Liver (tissue), 9 donors: Measurements from ENCODE around the gene METRN. TPM values are rescaled to one million over a fixed set of nuclear protein-coding genes. Genes with fewer than 3 reads are reported as not detected.

ENCODE experiments used
- DNase-seq: peaks from one replicate; pipeline ENCODE4 v3.0.0-alpha.2; 2017; ENCODE audit warnings: low spot score
- H3K27ac ChIP-seq, 2 donors: one replicate each; pipeline ENCODE4 v1.7.0; 2013; ENCODE audit warnings: inconsistent platforms in 2 of 2, low read length in 2 of 2, control low read depth in 1 of 2, low read depth in 1 of 2, mild to moderate bottlenecking in 1 of 2
- H3K27me3 ChIP-seq, 4 donors: one replicate each; pipeline versions ENCODE4 v1.6.1 to v1.7.0; 2013; ENCODE audit warnings: low read length in 3 of 4, inconsistent platforms in 1 of 4, mild to moderate bottlenecking in 1 of 4, moderate library complexity in 1 of 4; ENCODE audit not compliant: control insufficient read depth in 4 of 4, insufficient read depth in 4 of 4
- H3K36me3 ChIP-seq, 4 donors: one replicate each; pipeline versions ENCODE4 v1.6.1 to v1.7.0; 2013; ENCODE audit warnings: low read length in 3 of 4, mild to moderate bottlenecking in 3 of 4, low read depth in 1 of 4, moderate library complexity in 1 of 4; ENCODE audit not compliant: control insufficient read depth in 4 of 4, insufficient read depth in 3 of 4
- H3K4me1 ChIP-seq, 4 donors: one replicate each; pipeline versions ENCODE4 v1.6.1 to v1.7.0; 2013; ENCODE audit warnings: low read length in 3 of 4, mild to moderate bottlenecking in 3 of 4, moderate library complexity in 1 of 4; ENCODE audit not compliant: control insufficient read depth in 4 of 4, insufficient read depth in 4 of 4
- H3K4me3 ChIP-seq, 3 donors: one replicate each; pipeline versions ENCODE4 v1.6.1 to v1.7.0; 2013; ENCODE audit warnings: low read length in 3 of 3, control low read depth in 1 of 3, low read depth in 1 of 3, mild to moderate bottlenecking in 1 of 3
- H3K9ac ChIP-seq, 2 donors: one replicate each; pipeline ENCODE4 v1.7.0; 2013; ENCODE audit warnings: low read length in 2 of 2, mild to moderate bottlenecking in 2 of 2, moderate library complexity in 2 of 2, control low read depth in 1 of 2, low read depth in 1 of 2
- H3K9me3 ChIP-seq, 4 donors: one replicate each; pipeline versions ENCODE4 v1.6.1 to v1.7.0; 2013; ENCODE audit warnings: low read length in 3 of 4; ENCODE audit not compliant: control insufficient read depth in 4 of 4
- ATF3 ChIP-seq: IDR thresholded peaks from 2 replicates; pipeline ENCODE4 v1.6.1; 2016; ENCODE audit warnings: antibody characterized with exemption
- FOXA1 ChIP-seq: IDR thresholded peaks from 2 replicates; pipeline ENCODE4 v1.6.1; 2016; ENCODE audit warnings: antibody characterized with exemption
- HNF4A ChIP-seq, 2 donors: conservative IDR thresholded peaks; 2 replicates each; pipeline ENCODE4 v1.6.1; 2016; ENCODE audit warnings: antibody characterized with exemption in 2 of 2, mild to moderate bottlenecking in 2 of 2
- HNF4G ChIP-seq: IDR thresholded peaks from 2 replicates; pipeline ENCODE4 v1.6.1; 2016; ENCODE audit warnings: antibody characterized with exemption
- JUND ChIP-seq, 2 donors: IDR thresholded peaks; 2 replicates each; pipeline ENCODE4 v1.6.1; 2016; ENCODE audit warnings: antibody characterized with exemption in 2 of 2
- RAD21 ChIP-seq, 2 donors: IDR thresholded peaks; 2 replicates each; pipeline ENCODE4 v1.6.1; 2016; ENCODE audit warnings: antibody characterized with exemption in 2 of 2, mild to moderate bottlenecking in 2 of 2
- REST ChIP-seq: IDR thresholded peaks from 2 replicates; pipeline ENCODE4 v1.6.1; 2016; ENCODE audit warnings: antibody characterized with exemption, mild to moderate bottlenecking
- SP1 ChIP-seq: IDR thresholded peaks from 2 replicates; pipeline ENCODE4 v1.6.1; 2018; ENCODE audit warnings: antibody characterized with exemption, mild to moderate bottlenecking
- ZBTB33 ChIP-seq: IDR thresholded peaks from 2 replicates; pipeline ENCODE4 v1.6.1; 2016; ENCODE audit warnings: antibody characterized with exemption
- WGBS: extraction: QIAGEN DNeasy Blood & Tissue Kit; methylation state at CpG from one replicate; pipeline ENCODE4 v1.1.7; 2013; 5-methylcytosine and 5-hydroxymethylcytosine counted together
- polyA plus RNA-seq, 2 donors: library from polyadenylated mRNA; stranded (reverse) in 1 of 2; unstranded in 1 of 2; fragments of 200-250 nt in 1 of 2; fragments of >200 nt in 1 of 2; fragmentation: Nextera tagmentation in 1 of 2; extraction: Ambion mirVana in 1 of 2; gene quantifications; one replicate each; pipeline versions ENCODE4 v1.2.1 to v1.2.3, GENCODE V29; 2013 to 2015
- total RNA-seq, 2 donors: library from RNA; depleted of rRNA; stranded (reverse); fragments of >200 nt; gene quantifications; one replicate each; pipeline ENCODE4 v1.2.3, GENCODE V29; 2014
- donor health status: healthy.
- donor health status: healthy.
- donor health status: healthy.
- donor health status: healthy.
- donor health status: healthy.

METRN gene
- total and polyA plus RNA-seq, 4 donors: 4.6 to 22.9 (median 7.1) TPM

GRCh38 chr16:686459-687260 is 28.3 kb upstream of the METRN start:
- no peak for DNase-seq
- Histone ChIP-seq H3K27me3 (no peaks in the 10 kb centered on the region), H3K4me3 (no peak overlapping the region), H3K9ac (no peak overlapping the region), H3K4me1 (peaks cover 26 to 53% (median 43%) of the 10 kb centered on the region in 4 donors), H3K9me3 (no peaks in the 10 kb centered on the region), H3K27ac (no peak overlapping the region), H3K36me3 (peaks cover 7 to 18% (median 8%) of the 10 kb centered on the region in 4 donors)
- 95% methylated on average over 51 of the region's 51 CpGs for WGBS
- TF ChIP-seq ZBTB33: no peak
- no peak for TF ChIP-seq SP1

DNA sequence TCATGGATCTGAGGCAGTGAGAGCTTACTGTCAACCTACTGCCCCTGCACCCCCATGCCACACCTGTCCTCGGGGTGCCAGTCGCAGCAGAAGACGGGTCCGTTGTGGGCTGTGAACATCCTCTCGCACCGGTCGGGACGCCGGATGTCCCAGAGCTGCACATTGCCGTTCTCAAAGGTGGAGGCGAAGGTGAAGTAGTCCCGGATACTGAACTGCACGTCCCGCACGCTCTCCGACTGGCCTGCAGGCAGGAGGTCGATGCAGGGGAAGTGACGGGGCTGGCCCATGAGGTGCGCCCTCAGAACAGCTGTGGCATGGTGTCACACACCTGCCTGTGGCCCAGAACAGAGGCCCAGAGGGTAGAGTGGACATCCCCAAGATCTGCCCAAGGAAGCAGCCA is 27.4 kb upstream of the METRN start:
- DNase-seq: no peak
- Histone ChIP-seq H3K36me3 (peaks cover 0 to 10% (median under 1%) of the 10 kb centered on the region in 4 donors), H3K4me1 (peaks cover 25 to 44% (median 35%) of the 10 kb centered on the region in 4 donors), H3K4me3 (no peak overlapping the region), H3K27ac (no peak overlapping the region), H3K9ac (no peak overlapping the region), H3K9me3 (no peaks in the 10 kb centered on the region), H3K27me3 (peaks cover 0 to 4% (median 1%) of the 10 kb centered on the region in 4 donors)
- TF ChIP-seq HNF4A (conservative IDR thresholded peaks at IDR 0.05): no peak
- no peak for TF ChIP-seq SP1
- no peak for TF ChIP-seq REST
- TF ChIP-seq ATF3: no peak
- no peak for TF ChIP-seq JUND (IDR thresholded peaks at IDR 0.05)
- no peak for TF ChIP-seq FOXA1
- no peak for TF ChIP-seq RAD21 (IDR thresholded peaks at IDR 0.05)
- no peak for TF ChIP-seq HNF4G
- 98% methylated on average over 19 of the region's 19 CpGs for WGBS
